Loucy (cell line): ENCODE measurements around the gene PAM16.

ENCODE experiments used
- H2AFZ ChIP-seq: fragments of 200-600 bp; sonication (generic); 2 replicates; pipeline ENCODE4 v1.6.0; 2016; ENCODE audit warnings: antibody characterized with exemption, mild to moderate bottlenecking, low read length, moderate library complexity
- H3F3A ChIP-seq: fragments of 200-600 bp; 2 replicates; pipeline ENCODE4 v1.6.0; 2016; ENCODE audit warnings: antibody characterized with exemption, low read depth, mild to moderate bottlenecking
- H3K27me3 ChIP-seq: fragments of 200-600 bp; sonication (generic); 2 replicates; pipeline ENCODE4 v1.6.1; 2014; ENCODE audit warnings: low read length, mild to moderate bottlenecking; ENCODE audit not compliant: insufficient read depth, poor library complexity, severe bottlenecking
- H3K36me3 ChIP-seq: fragments of 200-600 bp; sonication (generic); 2 replicates; pipeline ENCODE4 v1.6.1; 2016; ENCODE audit warnings: low read length; ENCODE audit not compliant: insufficient read depth
- H3K4me1 ChIP-seq: fragments of 200-600 bp; sonication (generic); 2 replicates; pipeline ENCODE4 v1.5.1; 2014; ENCODE audit warnings: low read length, mild to moderate bottlenecking; ENCODE audit not compliant: insufficient read depth, poor library complexity, severe bottlenecking
- H3K4me2 ChIP-seq: fragments of 200-600 bp; sonication (generic); 2 replicates; pipeline ENCODE4 v1.6.0; 2014; ENCODE audit warnings: antibody characterized with exemption, low read length, low read depth, mild to moderate bottlenecking; ENCODE audit not compliant: poor library complexity, severe bottlenecking
- H3K4me3 ChIP-seq: fragments of 200-600 bp; sonication (generic); 2 replicates; pipeline ENCODE4 v1.5.1; 2014; ENCODE audit warnings: low read length, mild to moderate bottlenecking, mixed read lengths; ENCODE audit not compliant: poor library complexity, severe bottlenecking
- H3K79me2 ChIP-seq: fragments of 200-600 bp; sonication (generic); 2 replicates; pipeline ENCODE4 v1.6.1; 2014; ENCODE audit warnings: low read length; ENCODE audit not compliant: insufficient read depth
- H3K9ac ChIP-seq: fragments of 200-600 bp; sonication (generic); 2 replicates; pipeline ENCODE4 v1.6.0; 2014; ENCODE audit warnings: mild to moderate bottlenecking, low read depth, low read length, moderate library complexity; ENCODE audit not compliant: poor library complexity, severe bottlenecking
- H3K9me2 ChIP-seq: fragments of 200-600 bp; sonication (generic); replicated peaks from 2 replicates; pipeline ENCODE4 v1.6.1; 2016; ENCODE audit warnings: low read depth, low read length, mixed read lengths
- H3K9me3 ChIP-seq: fragments of 200-600 bp; sonication (generic); 2 replicates; pipeline ENCODE4 v1.6.1; 2014; ENCODE audit warnings: mild to moderate bottlenecking, antibody characterized with exemption, low read length, low read depth; ENCODE audit not compliant: insufficient read depth
- H4K20me1 ChIP-seq: fragments of 200-600 bp; sonication (generic); 2 replicates; pipeline ENCODE4 v1.6.0; 2014; ENCODE audit warnings: antibody characterized with exemption, low read length, mild to moderate bottlenecking; ENCODE audit not compliant: insufficient read depth, poor library complexity, severe bottlenecking
- CTCF ChIP-seq: fragments of 200-600 bp; sonication (generic); conservative IDR thresholded peaks from 2 replicates; pipeline ENCODE4 v1.5.1; 2014; ENCODE audit warnings: mild to moderate bottlenecking, antibody characterized with exemption, low read length
- EZH2phosphoT487 ChIP-seq: fragments of 200-600 bp; IDR thresholded peaks from 2 replicates; pipeline ENCODE4 v1.6.1; 2018; ENCODE audit warnings: antibody characterized with exemption, mild to moderate bottlenecking, moderate library complexity, borderline replicate concordance

The PAM16 gene

GRCh38 chr16:4314532-4315185 lies 36.5 kb downstream of the PAM16 start:
- Histone ChIP-seq H3K27me3 (no peaks in the 10 kb centered on the region), H3K36me3 (no peaks in the 10 kb centered on the region), H3K4me2 (peak overlapping the region; percentile 20), H3K9me2 (no peaks in the 10 kb centered on the region), H3K9ac (no peak overlapping the region), H4K20me1 (no peaks in the 10 kb centered on the region), H3K4me3 (no peak overlapping the region), H3F3A (no peaks in the 10 kb centered on the region), H3K79me2 (0 out of 2 replicates have a peak, but pooled peaks cover 3% of the 10 kb centered on the region), H3K9me3 (no peaks in the 10 kb centered on the region), H3K4me1 (peaks cover 8% of the 10 kb centered on the region), H2AFZ (no peak overlapping the region)
- no peak for TF ChIP-seq EZH2phosphoT487
- no peak for TF ChIP-seq CTCF

GRCh38 chr16:4313563-4314531 lies 37.3 kb downstream of the PAM16 start:
- Histone ChIP-seq H3K36me3 (no peaks in the 10 kb centered on the region), H3K9me3 (no peaks in the 10 kb centered on the region), H4K20me1 (no peaks in the 10 kb centered on the region), H3K9me2 (no peaks in the 10 kb centered on the region), H2AFZ (no peak overlapping the region), H3K4me2 (no peak overlapping the region), H3F3A (no peaks in the 10 kb centered on the region), H3K4me3 (no peak overlapping the region), H3K79me2 (0 out of 2 replicates have a peak, but pooled peaks cover 3% of the 10 kb centered on the region), H3K9ac (no peak overlapping the region), H3K4me1 (peaks cover 8% of the 10 kb centered on the region), H3K27me3 (no peaks in the 10 kb centered on the region)
- TF ChIP-seq EZH2phosphoT487 (no peak), CTCF (no peak)

GRCh38 chr16:4309833-4310266 lies 41.3 kb downstream of the PAM16 start:
- Histone ChIP-seq H3K4me3 (no peak overlapping the region), H3K4me1 (no peaks in the 10 kb centered on the region), H4K20me1 (peaks cover 5% of the 10 kb centered on the region), H3K9ac (no peak overlapping the region), H3K9me3 (no peaks in the 10 kb centered on the region), H3K9me2 (no peaks in the 10 kb centered on the region), H3K27me3 (no peaks in the 10 kb centered on the region), H3K4me2 (no peak overlapping the region), H3F3A (no peaks in the 10 kb centered on the region), H2AFZ (no peak overlapping the region), H3K36me3 (no peaks in the 10 kb centered on the region), H3K79me2 (peaks cover 14% of the 10 kb centered on the region; the same call in 1 of the 2 replicates)
- TF ChIP-seq EZH2phosphoT487 (no peak), CTCF (peak; percentile 43)
